DMS53 (cell line): Measurements from ENCODE around the gene APOL5.

Experiments used
- DNase-seq: peaks from one replicate; lab custom pipeline; 2025; lab: John Stamatoyannopoulos, UW

The APOL5 gene

DNA sequence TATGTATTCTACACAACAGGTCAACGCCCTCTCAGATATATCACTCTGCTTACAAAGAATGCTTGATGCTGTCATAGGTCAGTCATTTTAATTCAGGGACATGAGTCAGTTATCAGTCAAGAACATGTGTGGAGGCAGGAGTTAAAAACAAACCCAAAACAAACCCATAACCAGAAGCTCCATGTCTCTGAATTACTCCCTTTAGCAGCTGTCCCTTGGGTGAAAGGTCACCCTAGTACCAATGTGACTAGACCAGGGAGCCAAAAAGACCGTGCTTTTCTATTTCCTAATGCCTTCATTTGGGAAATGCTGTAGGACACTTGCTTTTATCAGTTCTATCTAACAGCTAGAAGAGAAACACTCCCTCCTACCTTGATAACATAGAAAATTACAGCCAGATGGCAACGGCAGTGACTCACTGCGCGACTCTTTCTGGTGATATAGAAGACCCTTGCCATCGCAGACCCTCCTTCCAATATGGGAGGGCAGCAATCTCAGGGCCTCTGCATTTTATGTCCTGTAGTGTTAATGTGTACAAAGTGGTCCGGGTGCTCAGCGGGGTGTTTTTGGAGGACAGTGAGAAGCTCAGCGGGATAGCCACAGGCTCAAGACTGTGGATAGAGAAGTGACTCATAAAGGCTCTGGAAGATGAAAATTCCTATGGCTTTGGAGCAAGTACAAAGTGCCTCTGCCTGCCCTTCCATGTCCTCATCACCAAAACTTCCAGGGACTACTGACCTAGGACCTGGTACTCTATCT, 24.8 kb downstream of the APOL5 start:
- no peak for DNase-seq

DNA sequence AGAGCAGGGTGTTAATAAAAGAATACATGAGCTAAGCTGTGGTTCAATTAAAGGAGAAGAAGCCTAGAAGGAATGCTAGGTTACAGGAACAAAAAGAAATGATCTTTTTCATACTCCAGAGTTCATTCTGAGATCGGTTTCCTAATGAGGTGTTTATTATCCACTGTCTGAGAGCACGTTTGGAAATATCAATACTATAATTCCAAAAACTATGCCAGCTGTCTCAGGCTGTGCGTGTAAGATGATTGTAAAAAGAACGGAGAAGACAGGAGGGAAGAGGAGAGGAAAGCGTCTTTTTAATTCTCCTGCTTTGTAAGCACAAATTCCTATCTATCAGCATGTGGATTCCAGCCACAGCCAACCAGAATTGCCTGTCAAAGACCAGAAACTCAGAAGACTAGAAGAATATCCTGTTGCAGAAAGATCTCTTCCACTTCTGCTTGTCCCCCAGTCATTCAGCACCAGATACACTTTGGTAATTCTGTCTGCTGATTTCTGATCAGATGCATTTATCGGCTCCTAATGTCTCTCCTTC, 25.7 kb downstream of the APOL5 start:
- DNase-seq = no peak

GRCh38 chr22:35746248-35746647, 28.6 kb downstream of the APOL5 start:
- no peak for DNase-seq

DNA sequence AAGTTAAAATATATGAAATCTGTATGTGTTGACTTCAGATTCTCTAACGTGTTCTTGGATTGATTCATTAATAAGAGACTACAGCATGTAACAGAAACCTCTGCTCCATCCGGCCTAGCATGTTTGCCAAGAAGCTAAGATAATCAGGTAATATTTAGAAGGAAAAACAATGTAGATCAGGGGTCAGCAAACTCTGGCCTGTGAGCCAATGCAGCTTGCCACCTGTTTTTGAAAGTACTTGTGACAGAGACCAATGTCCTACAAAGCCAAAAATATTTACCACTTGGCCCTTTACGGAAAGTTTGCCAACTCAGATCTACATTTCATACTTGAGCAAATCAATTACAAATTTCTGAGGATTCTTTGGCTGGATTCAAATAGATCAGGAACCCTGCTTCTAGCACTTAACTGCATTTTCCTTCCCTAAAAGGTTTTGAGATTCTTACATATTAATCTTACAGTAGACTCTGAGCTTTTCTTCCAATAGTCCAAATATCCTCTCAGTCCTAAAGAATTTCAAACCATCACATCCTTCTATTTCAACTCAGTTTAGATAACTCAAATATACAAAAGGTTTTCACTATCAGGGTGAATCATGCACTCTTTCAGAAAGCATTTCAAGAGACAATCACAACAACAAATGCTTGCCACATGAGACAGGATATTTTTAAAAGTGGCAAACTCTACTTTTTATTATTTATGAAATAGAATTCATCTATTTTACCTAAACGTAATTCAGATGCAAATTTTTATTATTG, 29.5 kb downstream of the APOL5 start:
- DNase-seq = no peak

DNA sequence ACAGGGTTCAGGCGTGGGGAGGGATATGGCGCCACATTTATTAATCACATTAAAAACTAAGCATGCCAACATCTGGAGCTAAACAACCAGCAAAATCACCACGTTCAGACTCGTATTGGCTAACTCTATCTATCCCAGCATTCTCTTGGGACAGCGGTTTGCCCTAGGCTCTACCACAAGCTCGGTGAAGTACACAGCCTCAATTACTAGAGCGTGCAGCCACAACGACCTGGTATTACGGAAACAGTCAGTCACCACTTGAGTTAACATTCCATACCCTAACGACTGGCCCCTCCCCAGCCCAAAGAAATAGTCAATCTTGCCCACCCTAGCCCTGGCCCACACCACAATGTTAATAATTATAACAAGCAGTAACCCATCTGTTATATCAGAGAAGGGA, 32.1 kb downstream of the APOL5 start:
- no peak for DNase-seq

- no peak for DNase-seq
Observed at GRCh38 chr22:35752006-35752862, 34.6 kb downstream of the APOL5 start.

- DNase-seq = no peak
Observed at GRCh38 chr22:35752863-35753189, 35.2 kb downstream of the APOL5 start.

GRCh38 chr22:35754761-35755160, 37.1 kb downstream of the APOL5 start:
- DNase-seq = no peak

DNA sequence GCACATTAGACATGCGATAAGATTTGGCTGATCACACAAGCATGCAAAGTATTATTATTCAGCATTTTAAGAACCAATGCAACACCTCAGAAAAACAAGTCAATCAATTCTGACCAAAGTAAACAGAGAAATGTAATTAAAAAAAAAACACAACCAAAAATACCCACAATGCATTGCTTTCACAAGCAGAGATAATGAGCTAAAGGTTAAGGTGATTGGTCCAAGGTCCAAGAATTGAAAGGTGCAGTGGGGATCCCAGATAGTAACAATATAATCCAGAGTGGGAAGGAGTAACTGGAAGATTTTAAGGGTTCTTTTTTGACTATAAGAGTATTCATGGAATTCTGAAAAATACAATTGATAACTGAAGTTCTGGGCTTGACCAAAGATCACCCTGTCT, 39.0 kb downstream of the APOL5 start:
- DNase-seq = no peak

GRCh38 chr22:35758394-35758793, 40.7 kb downstream of the APOL5 start:
- DNase-seq = no peak

GRCh38 chr22:35761037-35761436, 43.4 kb downstream of the APOL5 start:
- DNase-seq = peak; percentile 0

DNA sequence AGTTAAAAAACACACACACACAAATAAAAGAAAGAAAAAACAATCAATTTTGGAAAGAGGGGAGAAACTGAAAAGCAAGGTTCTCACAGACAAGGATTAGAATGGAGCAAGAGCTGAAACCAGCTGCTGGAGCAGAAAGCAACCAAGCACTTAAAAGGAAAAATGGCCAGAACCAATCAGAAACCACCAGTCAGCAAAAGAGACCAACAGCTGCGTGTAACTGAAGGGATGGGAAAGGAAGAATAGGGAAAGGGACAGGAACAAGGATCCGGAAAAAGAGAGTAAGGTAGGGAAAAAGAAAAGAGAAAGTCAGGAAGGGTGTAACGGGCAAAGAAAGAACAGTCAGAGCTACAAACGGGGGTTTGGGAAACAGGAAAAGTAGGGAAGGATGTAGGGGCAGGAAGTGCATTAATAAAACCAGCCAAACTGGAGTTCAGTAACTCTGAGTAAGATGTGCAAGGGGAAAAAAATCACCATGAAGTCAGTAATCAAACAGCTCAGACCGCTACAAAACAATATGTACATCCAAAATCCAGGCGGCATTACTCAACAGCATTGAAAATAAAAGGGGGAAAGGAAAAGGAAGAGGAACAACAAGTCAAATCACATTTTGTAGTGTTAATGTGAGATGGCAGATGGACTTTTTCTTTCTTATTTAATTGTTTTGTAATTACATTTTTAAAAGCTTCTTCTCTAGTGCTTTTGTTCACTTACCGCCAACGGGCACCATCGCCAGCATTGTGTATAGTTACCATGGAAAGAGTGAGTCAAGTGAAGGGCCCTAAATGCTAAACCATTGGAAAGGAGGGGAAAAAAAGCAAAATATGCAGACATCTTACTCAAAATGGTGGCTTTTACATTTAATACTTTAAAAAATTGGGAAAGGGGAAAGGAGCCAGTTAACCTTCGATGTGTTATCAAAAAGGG, 49.2 kb downstream of the APOL5 start:
- no peak for DNase-seq

GRCh38 chr22:35769974-35770373, 52.3 kb downstream of the APOL5 start:
- no peak for DNase-seq

- DNase-seq = no peak
Observed at GRCh38 chr22:35775339-35775738, 57.7 kb downstream of the APOL5 start.

- no peak for DNase-seq
Observed at GRCh38 chr22:35777335-35777975, 59.8 kb downstream of the APOL5 start.
